Memory B cell (primary cell): Measurements from ENCODE around the gene PSMB7.

ENCODE experiments used
- ATAC-seq: fragments of 150-1000 bp; cut with Tn5 transposase; 2 replicates; pipeline ENCODE4 v1.10.0; 2021; ENCODE audit warnings: low read depth, mild to moderate bottlenecking, moderate library complexity
- DNase-seq, 2 donors: peaks; one replicate each; pipeline ENCODE4 v3.0.0; 2022; ENCODE audit warnings: low spot score in 2 of 2
- H3K27ac Mint-ChIP-seq: one replicate; pipeline ENCODE4 v1.8.0; 2022; ENCODE audit warnings: mild to moderate bottlenecking, moderate library complexity, mixed read lengths
- H3K27me3 Mint-ChIP-seq: one replicate; pipeline ENCODE4 v1.8.0; 2022; ENCODE audit warnings: mixed read lengths
- H3K36me3 Mint-ChIP-seq: one replicate; pipeline ENCODE4 v1.8.0; 2022; ENCODE audit warnings: mild to moderate bottlenecking, mixed read lengths
- H3K4me1 Mint-ChIP-seq: one replicate; pipeline ENCODE4 v1.8.0; 2022; ENCODE audit warnings: mixed read lengths
- H3K4me3 Mint-ChIP-seq: one replicate; pipeline ENCODE4 v1.8.0; 2022; ENCODE audit warnings: mild to moderate bottlenecking, moderate library complexity, mixed read lengths
- H3K9me3 Mint-ChIP-seq: one replicate; pipeline ENCODE4 v1.8.0; 2022; ENCODE audit warnings: mixed read lengths

PSMB7 gene

GRCh38 chr9:124390794-124391658 is 24.2 kb downstream of the PSMB7 start:
- no peak overlapping the region for H3K4me3 Mint-ChIP-seq
- no peak for ATAC-seq
- H3K27me3 Mint-ChIP-seq, result no peaks in the 10 kb centered on the region
- peaks cover 26% of the 10 kb centered on the region for H3K4me1 Mint-ChIP-seq
- H3K27ac Mint-ChIP-seq, result peak overlapping the region; percentile 45
- peaks cover 9% of the 10 kb centered on the region for H3K36me3 Mint-ChIP-seq
- no peak for DNase-seq
- no peaks in the 10 kb centered on the region for H3K9me3 Mint-ChIP-seq

GRCh38 chr9:124389146-124389939 is 25.9 kb downstream of the PSMB7 start:
- H3K4me3 Mint-ChIP-seq, result no peak overlapping the region
- H3K27me3 Mint-ChIP-seq, result no peaks in the 10 kb centered on the region
- H3K27ac Mint-ChIP-seq, result no peak overlapping the region
- no peaks in the 10 kb centered on the region for H3K9me3 Mint-ChIP-seq
- peaks cover 7% of the 10 kb centered on the region for H3K36me3 Mint-ChIP-seq
- DNase-seq (no peak), ATAC-seq (no peak)
- peaks cover 26% of the 10 kb centered on the region for H3K4me1 Mint-ChIP-seq

GRCh38 chr9:124388275-124389048 is 26.8 kb downstream of the PSMB7 start:
- H3K9me3 Mint-ChIP-seq, result no peaks in the 10 kb centered on the region
- H3K27me3 Mint-ChIP-seq, result no peaks in the 10 kb centered on the region
- H3K27ac Mint-ChIP-seq, result no peak overlapping the region
- H3K36me3 Mint-ChIP-seq, result peaks cover 7% of the 10 kb centered on the region
- H3K4me3 Mint-ChIP-seq, result no peak overlapping the region
- peaks cover 26% of the 10 kb centered on the region for H3K4me1 Mint-ChIP-seq
- no peak for DNase-seq
- ATAC-seq, result no peak

- no peak overlapping the region for H3K4me3 Mint-ChIP-seq
- peaks cover 9% of the 10 kb centered on the region for H3K36me3 Mint-ChIP-seq
- H3K27ac Mint-ChIP-seq, result no peak overlapping the region
- H3K4me1 Mint-ChIP-seq, result peaks cover 26% of the 10 kb centered on the region
- DNase-seq (no peak), ATAC-seq (no peak)
- no peaks in the 10 kb centered on the region for H3K27me3 Mint-ChIP-seq
- no peaks in the 10 kb centered on the region for H3K9me3 Mint-ChIP-seq
Measured at GRCh38 chr9:124386201-124386600, 29.0 kb downstream of the PSMB7 start.

GRCh38 chr9:124385623-124386022 is 29.6 kb downstream of the PSMB7 start:
- H3K36me3 Mint-ChIP-seq, result peaks cover 6% of the 10 kb centered on the region
- H3K27ac Mint-ChIP-seq, result no peak overlapping the region
- DNase-seq, result no peak
- no peak for ATAC-seq
- H3K4me1 Mint-ChIP-seq, result peaks cover 22% of the 10 kb centered on the region
- no peaks in the 10 kb centered on the region for H3K27me3 Mint-ChIP-seq
- H3K9me3 Mint-ChIP-seq, result no peaks in the 10 kb centered on the region
- H3K4me3 Mint-ChIP-seq, result no peak overlapping the region

GRCh38 chr9:124384846-124385245 is 30.4 kb downstream of the PSMB7 start:
- no peaks in the 10 kb centered on the region for H3K27me3 Mint-ChIP-seq
- peaks cover 8% of the 10 kb centered on the region for H3K36me3 Mint-ChIP-seq
- peaks cover 22% of the 10 kb centered on the region for H3K4me1 Mint-ChIP-seq
- H3K27ac Mint-ChIP-seq, result no peak overlapping the region
- ATAC-seq, result no peak
- no peak overlapping the region for H3K4me3 Mint-ChIP-seq
- no peaks in the 10 kb centered on the region for H3K9me3 Mint-ChIP-seq
- no peak for DNase-seq

- Mint-ChIP-seq H3K27me3 (no peaks in the 10 kb centered on the region), H3K36me3 (peaks cover 6% of the 10 kb centered on the region), H3K4me1 (peaks cover 15% of the 10 kb centered on the region), H3K9me3 (no peaks in the 10 kb centered on the region), H3K27ac (no peak overlapping the region), H3K4me3 (no peak overlapping the region)
- DNase-seq, result no peak
- no peak for ATAC-seq
Measured at GRCh38 chr9:124384210-124384609, 31.0 kb downstream of the PSMB7 start.

GRCh38 chr9:124381170-124381945 is 33.9 kb downstream of the PSMB7 start:
- Mint-ChIP-seq H3K36me3 (peaks cover 7% of the 10 kb centered on the region), H3K27ac (no peak overlapping the region), H3K4me3 (no peak overlapping the region), H3K4me1 (peaks cover under 1% of the 10 kb centered on the region), H3K9me3 (no peaks in the 10 kb centered on the region), H3K27me3 (no peaks in the 10 kb centered on the region)
- ATAC-seq (no peak), DNase-seq (no peak)

- H3K4me3 Mint-ChIP-seq, result no peak overlapping the region
- DNase-seq (no peak), ATAC-seq (no peak)
- no peaks in the 10 kb centered on the region for H3K27me3 Mint-ChIP-seq
- H3K4me1 Mint-ChIP-seq, result peaks cover 4% of the 10 kb centered on the region
- peaks cover 13% of the 10 kb centered on the region for H3K36me3 Mint-ChIP-seq
- peaks cover 2% of the 10 kb centered on the region for H3K9me3 Mint-ChIP-seq
- peak overlapping the region; percentile 20 for H3K27ac Mint-ChIP-seq
Measured at GRCh38 chr9:124377551-124378406, 37.5 kb downstream of the PSMB7 start.

- Mint-ChIP-seq H3K4me1 (peaks cover 9% of the 10 kb centered on the region), H3K9me3 (peaks cover 2% of the 10 kb centered on the region), H3K36me3 (peaks cover 16% of the 10 kb centered on the region), H3K4me3 (no peak overlapping the region), H3K27me3 (no peaks in the 10 kb centered on the region), H3K27ac (no peak overlapping the region)
- ATAC-seq, result no peak
- DNase-seq, result no peak
Measured at GRCh38 chr9:124376329-124376728, 38.9 kb downstream of the PSMB7 start.

GRCh38 chr9:124375726-124376125 is 39.5 kb downstream of the PSMB7 start:
- DNase-seq (no peak), ATAC-seq (no peak)
- Mint-ChIP-seq H3K9me3 (peaks cover 2% of the 10 kb centered on the region), H3K36me3 (peaks cover 16% of the 10 kb centered on the region), H3K27ac (no peak overlapping the region), H3K27me3 (no peaks in the 10 kb centered on the region), H3K4me3 (no peak overlapping the region), H3K4me1 (peaks cover 9% of the 10 kb centered on the region)

- Mint-ChIP-seq H3K4me3 (no peak overlapping the region), H3K36me3 (peaks cover 14% of the 10 kb centered on the region), H3K27ac (no peak overlapping the region), H3K27me3 (no peaks in the 10 kb centered on the region), H3K9me3 (peaks cover 2% of the 10 kb centered on the region), H3K4me1 (peaks cover 15% of the 10 kb centered on the region)
- ATAC-seq (no peak), DNase-seq (no peak)
Measured at GRCh38 chr9:124373851-124374250, 41.4 kb downstream of the PSMB7 start.

GRCh38 chr9:124373386-124373785 is 41.9 kb downstream of the PSMB7 start:
- no peak overlapping the region for H3K27ac Mint-ChIP-seq
- H3K4me1 Mint-ChIP-seq, result peaks cover 17% of the 10 kb centered on the region
- peaks cover 2% of the 10 kb centered on the region for H3K9me3 Mint-ChIP-seq
- ATAC-seq (no peak), DNase-seq (no peak)
- H3K4me3 Mint-ChIP-seq, result no peak overlapping the region
- peaks cover 14% of the 10 kb centered on the region for H3K36me3 Mint-ChIP-seq
- no peaks in the 10 kb centered on the region for H3K27me3 Mint-ChIP-seq
